ENCODE data around the gene SNCB. TPM values are rescaled to one million over a fixed set of nuclear protein-coding genes. Genes with fewer than 3 reads are reported as not detected.

Gene SNCB
- total RNA-seq: 0.84 and 1.4 TPM in 2 replicates

DNA sequence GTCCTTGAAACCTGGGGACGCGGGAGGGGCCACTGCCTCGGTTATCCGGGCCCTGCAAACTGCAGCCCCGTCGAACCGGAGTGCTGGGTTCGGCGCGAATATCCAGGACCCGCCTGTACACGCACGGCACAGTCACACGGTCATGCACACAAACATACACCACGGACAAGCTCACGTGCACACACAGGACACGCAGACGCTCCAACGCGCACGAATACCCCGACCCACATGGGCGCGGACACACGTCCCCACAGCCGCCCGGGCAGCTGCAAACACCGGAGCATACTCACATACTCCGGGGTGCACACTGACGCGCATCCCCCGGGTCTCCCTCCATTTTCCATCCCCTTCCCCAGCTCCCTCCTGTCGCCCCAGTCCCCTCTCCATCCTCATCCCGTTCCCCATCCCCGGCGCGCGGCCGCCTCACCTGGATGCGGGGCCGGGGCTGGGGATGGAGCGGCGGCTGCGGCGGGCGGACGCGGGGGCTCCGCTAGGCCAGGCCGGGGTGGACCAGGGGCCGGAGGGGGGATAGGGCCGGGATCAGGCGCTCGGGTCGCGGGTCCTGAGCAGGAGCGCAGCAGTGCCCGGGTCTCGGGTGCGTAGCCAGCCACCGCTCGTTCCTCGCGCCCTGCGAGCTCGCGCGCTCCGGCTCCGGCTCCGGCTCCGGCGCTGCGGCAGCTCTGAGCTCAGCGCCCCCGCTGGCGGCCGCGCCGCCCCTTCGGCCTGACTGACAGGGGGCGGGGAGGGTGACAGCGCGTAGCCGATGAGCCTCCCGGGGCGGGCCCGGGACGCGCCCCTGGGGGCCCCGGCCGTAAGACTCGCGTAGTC lies at the start of gene SNCB, which contains the start of gene EIF4E1B:
Gene SNCB (minus strand): TSS at position 682 of the 828 bp plus-strand sequence. CDS start 880 bp downstream, outside the sequence.
Gene EIF4E1B (plus strand): TSS at position 823 of the 828 bp plus-strand sequence. CDS start 12,113 bp downstream, outside the sequence.
- DNase-seq: peak; percentile 70

DNA sequence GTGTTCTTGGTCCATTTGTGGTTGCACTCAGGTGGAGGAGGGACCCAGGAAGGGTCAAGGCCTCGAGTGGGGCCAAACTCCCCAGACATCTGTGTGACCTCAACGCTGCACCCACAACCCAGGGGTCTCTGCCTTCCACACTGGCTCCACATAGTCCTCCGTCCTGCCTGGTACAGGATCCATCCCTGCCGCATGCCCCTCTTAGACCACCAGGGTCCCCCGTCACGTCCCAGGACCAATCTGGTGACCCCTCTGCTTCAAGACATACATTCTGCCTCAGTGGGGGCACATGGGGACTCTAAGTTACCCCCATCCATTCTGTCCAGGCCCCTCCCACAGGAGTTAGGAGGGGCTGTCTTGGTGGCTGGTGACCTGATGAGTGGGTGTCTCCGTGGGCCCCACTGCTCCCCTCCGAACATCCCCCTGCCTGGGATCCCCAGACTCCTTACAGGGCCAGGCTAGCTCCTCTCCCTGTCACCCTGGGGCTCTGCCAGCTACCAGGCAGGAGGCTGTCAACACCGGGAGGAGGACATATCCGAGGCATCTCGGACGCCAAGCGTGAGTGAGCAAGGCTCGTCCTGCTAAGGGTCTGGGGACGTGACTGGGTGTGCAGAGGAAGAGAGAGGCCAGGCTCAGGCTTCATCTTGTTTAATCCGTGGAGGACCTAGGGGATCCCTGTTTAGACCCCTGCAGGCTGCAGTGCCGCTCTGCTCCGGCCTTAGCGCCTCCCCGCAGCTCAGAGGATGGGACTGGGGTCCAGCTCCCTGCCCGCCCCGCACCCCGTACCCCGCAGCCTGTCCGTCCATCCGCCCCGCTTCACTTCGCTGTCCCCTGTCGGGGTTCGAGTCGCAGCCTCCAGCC lies 49.3 kb upstream of the SNCB start:
- DNase-seq: no peak

DNA sequence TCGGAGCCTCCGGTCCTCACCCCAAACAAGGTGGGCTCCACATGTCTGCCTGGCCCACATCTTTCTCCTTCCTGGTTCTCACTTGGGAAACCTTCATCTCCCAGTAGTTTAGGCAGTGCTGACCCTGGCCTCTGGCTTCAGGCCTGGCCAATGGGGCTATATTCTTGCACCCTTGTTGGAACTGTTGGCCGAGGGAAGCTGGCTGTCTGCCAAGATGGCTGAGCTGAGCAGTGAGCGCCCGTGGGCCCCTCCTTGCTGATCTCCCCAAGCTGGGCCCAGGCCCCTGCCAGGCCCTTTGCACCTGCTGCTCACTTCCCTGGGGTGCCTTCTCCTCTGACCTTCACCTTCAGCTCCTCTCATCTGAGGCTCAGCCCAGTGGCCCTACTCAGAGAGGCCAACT lies 48.2 kb upstream of the SNCB start:
- no peak for DNase-seq

DNA sequence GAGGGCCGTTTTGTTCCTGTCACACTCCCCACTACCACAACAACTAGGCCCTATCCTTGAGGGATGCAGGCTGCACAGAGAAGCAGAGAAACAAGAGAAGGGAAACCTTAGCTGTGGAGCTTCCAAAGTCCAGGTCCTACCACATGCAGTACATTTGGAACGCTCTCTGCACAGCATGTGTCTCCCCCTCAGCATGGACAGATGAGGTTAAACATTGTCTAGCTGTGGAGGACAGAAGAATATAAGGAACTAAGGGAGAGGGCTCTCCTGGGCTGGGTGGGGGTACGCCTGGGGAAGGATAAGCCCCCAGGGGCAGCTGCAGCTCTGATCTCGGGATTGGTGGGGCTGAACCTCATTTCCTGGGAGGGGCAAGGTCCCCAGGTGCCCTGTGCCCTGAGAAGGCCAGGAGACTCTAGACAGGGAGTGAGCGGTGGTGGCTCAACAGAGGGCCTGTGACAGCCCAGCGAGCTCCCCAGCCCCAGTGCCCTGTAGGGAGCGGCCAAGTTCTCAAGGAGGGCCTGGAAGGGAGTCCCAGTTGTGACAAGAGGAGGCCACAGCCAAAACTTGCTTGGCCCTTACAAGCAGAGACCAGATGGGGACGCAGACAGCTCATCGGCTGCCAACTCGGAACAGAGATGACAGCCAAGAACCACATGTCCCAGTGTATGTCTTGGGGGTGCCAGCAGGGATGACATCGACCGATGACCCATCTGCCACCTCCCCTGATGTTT lies 47.0 kb upstream of the SNCB start:
- DNase-seq: no peak

DNA sequence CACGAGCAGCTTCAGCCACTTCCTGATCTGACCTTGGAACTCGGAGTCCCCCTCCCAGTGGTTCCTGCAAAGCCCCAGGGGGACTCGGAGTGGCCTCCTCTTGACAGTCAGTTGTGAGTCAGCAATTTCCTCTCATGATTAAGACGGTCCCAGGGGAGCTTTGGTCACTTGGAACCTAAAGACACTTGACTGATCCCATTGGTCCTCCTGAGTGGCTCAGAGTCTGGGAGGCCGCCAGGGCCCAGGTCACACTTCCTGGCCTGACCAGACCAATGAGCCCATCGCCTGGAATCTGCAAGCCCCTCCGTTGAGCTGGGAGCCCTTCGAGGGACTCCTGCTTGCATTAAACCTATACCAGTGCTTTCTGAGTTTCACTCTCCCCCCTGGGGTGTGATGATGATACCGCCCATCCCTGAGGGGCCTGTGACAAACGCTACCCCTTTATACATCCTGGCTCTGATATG lies 46.1 kb upstream of the SNCB start:
- DNase-seq: peak; percentile 58

DNA sequence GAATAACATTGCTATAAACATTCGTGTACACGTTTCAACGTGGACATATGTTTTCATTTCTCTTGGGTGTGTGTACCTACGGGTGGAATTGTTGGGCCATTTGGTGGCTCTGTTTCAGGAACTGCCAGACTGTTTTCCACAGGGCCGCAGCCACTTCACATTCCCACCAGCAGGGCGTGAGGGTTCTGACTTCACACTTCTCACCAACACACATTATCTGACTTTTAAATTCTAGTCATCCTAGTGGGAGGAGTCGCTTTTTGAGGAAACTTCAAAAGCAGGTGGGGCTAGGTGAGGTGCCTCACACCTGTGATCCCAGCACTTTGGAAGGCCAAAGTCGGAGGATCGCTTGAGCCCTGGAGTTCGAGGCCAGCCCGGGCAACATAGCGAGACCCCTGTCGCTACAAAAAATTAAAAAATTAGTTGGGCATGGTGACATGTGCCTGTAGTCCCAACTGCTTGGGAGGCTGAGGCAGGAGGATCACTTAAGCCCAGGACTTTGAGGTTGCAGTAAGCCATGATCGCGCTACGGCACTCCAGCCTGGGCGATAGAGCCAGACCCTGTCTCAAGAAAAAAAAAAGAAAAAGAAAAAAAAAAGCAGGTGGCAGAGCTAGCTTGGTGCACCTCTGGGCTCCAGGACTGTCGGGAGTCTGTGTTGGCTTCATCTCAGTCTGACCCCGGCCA lies 45.5 kb upstream of the SNCB start:
- DNase-seq: peak; percentile 35

DNA sequence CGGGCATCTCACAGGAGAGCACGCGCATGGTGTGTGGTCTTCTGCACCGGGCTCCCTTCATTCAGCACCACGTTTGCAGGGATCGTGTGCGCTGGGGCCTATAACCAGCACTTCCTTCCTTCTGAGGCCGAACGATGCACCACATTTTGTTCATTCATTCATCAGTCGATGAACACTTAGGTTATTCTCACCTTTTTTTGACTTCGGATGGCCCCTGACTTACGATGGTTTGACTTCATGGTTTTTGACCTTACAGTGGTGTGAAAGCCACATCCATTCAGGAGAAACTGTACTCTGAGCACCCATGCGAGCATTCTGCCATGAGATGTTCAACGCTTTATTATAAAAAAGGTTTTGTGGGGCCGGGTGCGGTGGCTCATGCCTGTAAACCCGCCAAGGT lies 44.5 kb upstream of the SNCB start:
- no peak for DNase-seq

DNA sequence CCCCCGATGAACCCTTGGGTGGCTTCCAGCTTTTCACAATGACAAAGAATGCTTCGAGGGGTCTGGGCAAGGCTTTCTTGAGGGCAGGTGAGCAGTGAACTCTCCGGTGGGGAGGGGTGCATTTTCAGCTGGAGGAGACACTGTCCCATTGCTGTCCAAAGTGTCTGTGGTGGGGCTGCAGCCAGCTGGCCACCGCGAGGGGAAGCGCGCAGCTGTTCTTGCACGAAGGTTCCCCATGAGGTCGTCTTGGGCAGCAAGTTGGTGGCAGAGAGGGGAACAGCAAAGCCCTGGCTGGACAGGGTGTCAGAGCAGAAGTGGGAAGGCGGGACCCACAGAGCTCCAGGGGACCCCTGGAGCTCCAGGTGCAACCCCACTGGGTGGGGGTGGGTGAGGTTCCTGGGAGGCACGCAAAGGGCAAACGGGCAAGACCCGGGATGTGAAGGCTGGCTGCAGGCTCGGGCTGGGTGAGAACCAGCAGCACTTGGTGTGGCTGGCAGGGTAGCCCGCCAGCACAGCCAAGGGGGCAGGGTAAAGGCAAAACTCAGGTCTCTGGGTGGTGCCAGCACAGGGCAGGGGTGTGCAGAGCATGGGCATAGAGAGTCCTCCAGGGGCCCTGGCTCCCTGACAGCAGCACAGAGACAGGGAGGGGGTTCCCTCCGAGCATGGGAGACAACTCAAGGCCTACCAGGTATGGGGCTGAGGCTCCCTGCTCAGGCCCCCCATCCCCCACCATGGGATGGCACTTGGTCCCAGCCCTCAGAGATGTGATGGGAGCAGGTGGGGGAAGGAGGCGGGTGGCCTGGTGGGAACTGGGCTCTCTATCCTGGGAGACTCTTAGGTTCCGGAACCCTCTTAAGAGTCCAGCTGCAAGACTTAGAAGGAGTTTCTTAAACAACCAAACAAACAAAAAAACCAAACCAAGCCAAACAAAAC lies 43.6 kb upstream of the SNCB start:
- no peak for DNase-seq

DNA sequence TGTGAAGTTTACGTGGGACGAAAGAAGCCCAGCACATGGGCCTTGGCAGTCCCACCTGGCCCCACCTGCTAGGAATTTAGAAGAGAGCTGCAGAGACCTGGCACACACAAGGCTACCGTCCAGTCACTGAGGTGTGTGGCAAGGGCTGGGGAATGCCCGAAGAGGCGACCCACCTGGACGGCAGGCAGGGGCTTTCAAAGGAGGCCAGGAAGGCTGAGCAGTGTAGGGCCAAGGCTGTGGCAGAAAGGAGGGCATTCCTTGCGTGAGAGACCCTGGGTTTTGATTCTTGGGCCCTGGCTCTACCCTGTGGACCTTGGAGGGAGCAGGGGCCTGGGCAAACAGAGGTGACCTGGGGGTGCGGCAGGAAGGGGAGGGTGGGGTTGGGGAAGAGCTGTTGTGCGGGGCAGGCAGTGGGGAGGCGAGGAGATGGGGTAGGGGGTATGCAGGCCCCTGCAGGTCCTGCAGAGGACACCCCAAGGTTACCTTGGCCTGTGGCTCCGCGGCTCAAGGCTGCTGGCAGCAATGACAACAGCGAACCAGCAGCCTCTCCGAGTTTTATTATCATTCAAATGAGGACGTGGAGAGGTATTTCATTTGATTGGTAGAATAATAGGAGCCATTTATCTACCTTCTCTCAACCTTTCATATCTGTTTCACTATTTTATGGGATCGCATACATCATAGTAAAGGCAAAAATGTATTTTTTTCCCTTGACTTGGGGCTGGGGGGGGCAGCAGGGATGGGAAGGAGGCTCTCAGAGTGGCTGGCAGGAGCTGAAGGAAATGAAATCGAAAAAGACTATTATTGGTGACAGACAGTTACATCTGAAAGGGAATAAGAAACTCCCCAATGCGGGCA lies 41.8 kb upstream of the SNCB start:
- no peak for DNase-seq

DNA sequence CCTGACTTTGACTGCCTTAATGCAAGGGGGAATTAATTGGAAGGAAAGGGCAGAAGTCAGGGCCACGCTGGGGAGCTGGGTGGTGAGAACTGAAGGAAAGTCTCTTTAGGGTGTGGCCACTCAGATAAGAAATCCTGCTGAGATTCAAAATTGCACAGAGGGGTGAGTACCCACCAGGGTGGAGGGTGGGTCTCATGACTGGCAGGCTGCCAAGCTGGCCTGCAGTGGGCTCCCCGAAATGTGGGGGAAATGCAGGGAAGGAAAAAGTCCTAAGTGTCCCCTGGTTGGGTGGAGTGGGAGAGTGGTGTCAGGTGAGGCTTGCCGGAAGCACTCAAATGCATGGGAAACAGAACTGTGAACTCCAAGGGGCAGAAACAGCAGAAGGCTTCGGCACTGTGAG lies 41.1 kb upstream of the SNCB start:
- no peak for DNase-seq

DNA sequence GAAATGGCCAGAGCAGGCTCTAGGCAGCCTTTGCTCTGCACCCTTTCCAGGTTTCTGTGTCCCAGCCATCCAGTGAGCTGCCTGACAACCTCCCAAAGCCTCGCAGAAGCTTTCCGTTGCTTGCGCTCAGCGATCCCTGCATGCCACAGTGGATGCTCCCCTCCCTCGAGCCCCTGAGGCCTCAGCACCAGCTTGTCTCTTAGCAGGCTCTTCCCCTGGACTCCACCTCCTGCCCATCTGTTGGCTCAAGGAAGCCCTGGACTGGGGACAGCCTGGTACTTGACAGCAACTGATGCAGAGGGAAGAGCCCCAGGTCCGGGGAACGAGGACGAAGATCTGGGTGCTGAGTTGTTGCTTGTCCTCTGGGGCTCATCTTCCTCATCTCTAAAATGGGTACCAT lies 40.1 kb upstream of the SNCB start:
- DNase-seq: no peak

DNA sequence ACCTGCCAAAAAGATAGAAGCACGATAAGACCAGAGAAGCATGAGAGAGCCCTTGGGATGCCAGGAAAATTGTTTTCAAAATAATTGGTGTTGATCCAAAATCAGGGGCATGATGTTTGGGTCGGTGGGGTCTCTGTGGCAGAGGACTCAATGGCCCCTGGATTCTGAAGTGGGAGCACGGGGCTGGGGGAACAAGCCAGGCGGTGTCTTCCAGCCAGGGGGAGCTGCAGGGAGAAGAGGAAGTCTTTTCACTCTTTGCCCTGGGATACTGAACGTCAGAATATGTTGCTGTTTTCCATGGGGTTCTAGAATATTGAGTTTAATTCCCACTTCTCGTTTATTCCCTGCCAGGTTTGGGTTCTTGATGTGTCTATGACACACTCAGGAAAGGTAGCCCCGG lies 37.3 kb upstream of the SNCB start:
- no peak for DNase-seq

DNA sequence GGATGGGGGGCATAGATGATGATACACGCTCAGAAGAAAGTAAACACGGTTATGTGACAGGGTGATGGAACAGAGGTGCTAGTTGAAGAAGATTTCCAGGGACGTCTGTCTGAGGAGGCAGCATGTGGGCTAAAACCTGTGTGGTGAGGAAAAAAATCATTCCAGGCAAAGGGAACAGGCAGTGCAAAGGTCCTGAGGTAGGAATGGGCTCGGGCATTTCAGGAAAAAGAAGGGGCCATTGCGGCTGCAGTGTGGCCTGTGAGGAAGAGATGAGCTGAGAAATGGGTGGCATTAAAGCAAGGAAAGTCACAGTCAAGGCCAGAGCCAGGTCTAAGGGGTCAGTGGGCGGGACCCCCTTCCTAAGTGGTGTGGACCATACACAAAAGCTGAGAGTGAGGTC lies 35.2 kb upstream of the SNCB start:
- DNase-seq: no peak

DNA sequence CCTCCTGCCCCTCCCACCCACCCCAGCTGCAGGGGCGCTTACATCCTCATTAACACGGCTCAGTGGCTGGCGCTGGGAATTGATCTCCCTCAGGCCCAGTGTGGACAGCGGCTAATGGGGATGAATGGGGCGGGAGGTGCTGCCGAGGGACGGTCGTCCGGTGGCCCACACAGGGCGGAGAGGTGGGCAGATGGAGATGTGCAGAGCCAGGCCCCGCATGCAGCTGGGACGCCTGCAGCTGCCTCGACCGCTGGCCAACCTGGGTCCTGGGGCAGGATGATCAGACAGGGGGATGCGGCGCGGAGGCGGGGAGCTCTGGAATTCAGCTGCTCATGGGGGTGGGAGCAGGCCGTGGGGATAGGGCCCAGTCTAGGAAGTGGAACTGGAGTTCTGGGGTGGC lies 34.6 kb upstream of the SNCB start:
- no peak for DNase-seq

DNA sequence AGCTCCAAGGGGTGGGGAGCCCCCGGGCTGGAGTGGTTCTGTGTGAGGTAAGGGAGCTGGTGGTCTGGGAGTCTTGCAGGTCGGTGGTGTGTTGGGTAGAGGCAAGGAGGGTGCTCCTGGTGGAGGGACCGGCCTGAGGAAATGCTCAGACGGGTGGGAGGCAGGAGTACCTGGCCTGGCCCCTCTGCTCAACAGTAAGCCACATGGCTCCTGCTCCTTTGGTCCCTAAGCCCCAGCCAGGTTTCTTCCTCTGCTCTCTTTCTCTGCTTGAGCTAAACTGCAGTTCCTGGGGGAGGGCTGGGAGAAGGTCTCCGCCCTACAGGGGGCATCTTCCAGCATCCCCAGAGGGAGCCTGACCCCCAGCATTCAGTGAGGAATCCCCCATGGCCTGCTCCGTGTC lies 34.1 kb upstream of the SNCB start:
- no peak for DNase-seq

DNA sequence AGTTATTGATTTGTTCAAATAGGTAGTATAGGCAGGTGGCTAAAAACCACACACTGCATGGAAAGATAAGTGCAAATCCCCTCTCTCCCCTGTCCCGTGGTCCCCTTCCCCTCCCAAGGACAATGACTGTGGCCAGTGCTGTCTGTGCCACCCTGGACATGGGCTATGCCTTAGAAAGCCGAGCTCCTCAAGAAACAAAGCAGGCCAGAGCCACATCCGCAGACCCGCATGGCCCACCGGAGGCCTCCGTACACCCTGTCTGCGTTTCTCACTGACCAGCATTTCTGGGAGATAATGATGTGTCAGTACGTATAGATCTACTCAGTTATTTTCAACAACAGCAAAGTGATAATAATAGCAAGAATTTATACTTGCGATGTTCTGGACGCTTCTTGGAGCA lies 33.2 kb upstream of the SNCB start:
- DNase-seq: no peak

DNA sequence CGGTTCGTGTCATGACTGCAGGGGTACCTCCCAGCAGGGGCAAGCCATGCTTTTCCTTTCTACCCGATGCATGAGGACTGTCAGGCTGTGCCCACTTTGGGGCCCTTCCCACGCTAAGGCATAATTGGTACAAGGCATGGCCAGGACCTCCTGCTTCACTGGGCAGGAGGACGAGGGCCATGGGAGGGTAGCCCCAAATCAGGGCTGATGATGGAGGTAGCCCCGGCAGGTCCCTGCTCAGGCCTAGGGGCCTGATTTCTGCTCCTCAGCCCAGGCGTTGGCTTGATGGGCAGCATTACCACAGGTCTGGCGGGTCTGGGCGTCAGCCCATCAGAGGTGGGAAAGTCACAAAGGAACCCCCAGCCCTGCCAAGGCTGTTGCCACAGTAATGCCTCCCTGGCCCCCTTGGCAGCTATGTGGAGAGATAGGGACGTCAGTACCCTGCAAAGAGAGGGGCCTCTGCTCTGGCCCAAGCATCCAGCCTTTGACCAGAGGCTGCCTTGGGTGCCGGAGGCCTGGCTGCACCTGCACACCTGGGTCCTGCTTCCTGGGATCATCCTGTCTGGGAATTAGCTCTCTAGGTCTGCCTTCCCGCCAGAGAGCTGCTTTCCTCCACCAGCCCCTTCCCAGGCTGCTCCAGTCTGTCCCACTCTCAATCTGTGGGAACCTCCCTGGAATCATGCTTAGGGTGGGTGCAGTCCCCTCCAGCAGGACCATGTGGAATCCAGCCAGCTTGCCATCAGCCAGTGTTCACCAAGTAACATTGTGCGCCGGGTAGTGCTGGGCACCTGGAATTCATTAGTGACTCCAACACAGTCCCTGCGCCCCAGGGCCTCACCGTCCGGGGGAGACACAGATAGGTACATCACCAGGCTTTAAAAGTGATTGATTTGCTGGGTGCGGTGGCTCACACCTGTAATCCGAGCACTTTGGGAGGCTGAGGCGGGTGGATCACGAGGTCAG lies 32.3 kb upstream of the SNCB start:
- DNase-seq: no peak

DNA sequence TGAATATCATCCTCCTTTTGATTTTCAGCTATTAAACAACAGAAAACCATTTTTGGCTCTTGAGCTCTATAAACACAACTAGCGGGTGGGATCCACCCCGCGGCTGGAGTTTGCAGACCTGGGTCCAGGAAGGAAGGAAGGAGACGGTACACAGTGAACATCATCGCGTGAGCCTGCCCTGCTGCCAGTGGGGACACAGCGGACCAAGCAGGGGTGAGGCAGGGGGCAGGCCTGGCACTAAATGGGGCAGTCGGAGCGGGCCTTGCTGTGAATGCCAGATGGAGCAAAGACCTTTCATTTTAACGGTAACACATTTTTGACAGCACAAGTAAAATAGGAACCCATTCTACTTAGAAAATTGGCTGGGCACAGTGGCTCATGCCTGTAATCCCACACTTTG lies 31.3 kb upstream of the SNCB start:
- DNase-seq: no peak

Measured in dermis blood vessel endothelial cell (primary cell).